DMS 273 treated with DMSO at 0.1 percent for 48 hours (cell line): Measurements from ENCODE around the gene RNASEL.
"Not testable (repeated sequence)": the region's sequence is repeated elsewhere in the genome, so short reads cannot be mapped to it uniquely, and the experiment has no call there.

Experiments
- DNase-seq: peaks from one replicate; lab custom pipeline; 2025; lab: John Stamatoyannopoulos, UW

The RNASEL gene, protein sequence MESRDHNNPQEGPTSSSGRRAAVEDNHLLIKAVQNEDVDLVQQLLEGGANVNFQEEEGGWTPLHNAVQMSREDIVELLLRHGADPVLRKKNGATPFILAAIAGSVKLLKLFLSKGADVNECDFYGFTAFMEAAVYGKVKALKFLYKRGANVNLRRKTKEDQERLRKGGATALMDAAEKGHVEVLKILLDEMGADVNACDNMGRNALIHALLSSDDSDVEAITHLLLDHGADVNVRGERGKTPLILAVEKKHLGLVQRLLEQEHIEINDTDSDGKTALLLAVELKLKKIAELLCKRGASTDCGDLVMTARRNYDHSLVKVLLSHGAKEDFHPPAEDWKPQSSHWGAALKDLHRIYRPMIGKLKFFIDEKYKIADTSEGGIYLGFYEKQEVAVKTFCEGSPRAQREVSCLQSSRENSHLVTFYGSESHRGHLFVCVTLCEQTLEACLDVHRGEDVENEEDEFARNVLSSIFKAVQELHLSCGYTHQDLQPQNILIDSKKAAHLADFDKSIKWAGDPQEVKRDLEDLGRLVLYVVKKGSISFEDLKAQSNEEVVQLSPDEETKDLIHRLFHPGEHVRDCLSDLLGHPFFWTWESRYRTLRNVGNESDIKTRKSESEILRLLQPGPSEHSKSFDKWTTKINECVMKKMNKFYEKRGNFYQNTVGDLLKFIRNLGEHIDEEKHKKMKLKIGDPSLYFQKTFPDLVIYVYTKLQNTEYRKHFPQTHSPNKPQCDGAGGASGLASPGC

DNA sequence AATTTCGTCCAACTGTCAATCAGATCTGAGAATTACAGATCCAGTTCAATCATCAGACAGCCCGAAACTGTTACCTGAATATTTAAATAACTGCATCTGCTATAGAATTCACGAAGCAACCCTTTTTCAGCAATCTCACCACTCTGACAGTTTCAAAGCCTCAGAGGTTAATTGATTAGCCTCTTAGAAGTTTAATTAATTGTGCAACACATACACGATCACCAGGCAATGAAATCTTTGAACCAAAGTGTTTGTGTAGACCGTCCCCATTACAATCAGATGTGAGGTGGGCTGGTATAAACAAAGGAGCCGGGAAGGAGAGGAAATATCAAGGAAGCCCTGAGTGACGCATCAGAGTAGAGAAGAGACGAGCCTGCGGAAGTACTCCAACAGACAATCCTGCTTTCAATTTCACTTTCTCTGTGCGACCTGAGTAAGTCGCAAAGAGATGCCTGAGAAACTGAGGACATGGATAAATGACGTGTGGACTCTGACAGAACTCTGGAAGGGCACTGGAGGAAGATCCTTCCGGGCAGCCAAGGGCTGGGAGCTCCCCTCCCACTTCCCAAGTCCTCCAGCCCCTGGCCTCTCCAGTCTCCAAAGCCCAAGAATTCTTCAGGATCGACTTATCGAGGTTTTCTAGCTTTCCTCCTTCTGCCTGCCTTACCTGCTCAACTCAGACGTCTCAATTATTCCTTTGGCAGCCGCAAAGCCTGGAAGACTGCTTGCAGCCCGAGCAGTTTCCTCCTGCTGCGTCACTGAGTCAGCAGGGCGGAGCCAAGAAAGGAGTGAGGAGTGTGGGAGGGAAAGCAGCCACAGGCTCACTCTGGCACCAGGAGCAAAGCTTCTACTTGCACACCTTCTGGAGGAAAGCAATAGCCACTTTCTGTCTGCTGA lies at the start of gene RNASEL:
Gene RNASEL (minus strand): TSS at position 757 of the 897 bp plus-strand sequence. CDS start 2,450 bp downstream, outside the sequence.
- no peak for DNase-seq

DNA sequence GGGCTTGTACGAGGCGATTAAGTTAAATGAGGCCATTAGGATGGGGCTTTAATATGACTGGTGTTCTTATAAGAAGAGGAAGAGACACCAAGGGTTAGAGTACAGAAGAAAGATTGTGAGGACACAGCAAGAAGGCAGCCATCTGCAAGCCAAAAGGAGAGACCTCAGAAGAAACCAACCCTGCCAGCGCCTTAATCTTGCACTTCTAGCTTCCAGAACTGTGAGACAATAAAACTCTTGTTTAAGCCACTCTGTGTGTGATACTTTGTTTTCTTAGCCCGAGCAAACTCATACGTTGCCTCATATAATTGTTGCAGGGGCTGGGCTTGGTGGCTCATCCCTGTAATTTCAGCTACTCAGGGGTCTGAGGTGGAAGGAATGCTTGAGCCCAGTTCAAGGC lies 48.7 kb upstream of the RNASEL start:
- no peak for DNase-seq

DNA sequence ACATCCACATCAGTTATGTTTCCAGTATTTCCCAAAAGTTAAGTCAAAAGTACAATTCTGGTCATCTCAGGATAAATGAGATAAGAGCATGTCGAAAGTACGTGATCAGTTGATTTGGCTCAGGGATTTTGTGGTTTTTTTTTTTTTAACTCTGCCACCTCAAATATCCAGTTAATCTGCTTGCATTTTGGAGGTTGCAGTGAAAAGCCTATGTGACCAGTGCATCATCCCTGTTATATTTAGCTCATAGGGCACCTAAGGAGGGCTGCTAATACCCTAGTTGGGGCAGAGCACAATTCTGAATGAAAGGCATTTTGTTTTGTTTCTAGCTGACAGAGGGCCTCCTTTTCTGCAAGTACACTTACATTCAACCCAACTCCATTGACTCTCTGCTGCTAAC lies 46.8 kb upstream of the RNASEL start:
- no peak for DNase-seq

DNA sequence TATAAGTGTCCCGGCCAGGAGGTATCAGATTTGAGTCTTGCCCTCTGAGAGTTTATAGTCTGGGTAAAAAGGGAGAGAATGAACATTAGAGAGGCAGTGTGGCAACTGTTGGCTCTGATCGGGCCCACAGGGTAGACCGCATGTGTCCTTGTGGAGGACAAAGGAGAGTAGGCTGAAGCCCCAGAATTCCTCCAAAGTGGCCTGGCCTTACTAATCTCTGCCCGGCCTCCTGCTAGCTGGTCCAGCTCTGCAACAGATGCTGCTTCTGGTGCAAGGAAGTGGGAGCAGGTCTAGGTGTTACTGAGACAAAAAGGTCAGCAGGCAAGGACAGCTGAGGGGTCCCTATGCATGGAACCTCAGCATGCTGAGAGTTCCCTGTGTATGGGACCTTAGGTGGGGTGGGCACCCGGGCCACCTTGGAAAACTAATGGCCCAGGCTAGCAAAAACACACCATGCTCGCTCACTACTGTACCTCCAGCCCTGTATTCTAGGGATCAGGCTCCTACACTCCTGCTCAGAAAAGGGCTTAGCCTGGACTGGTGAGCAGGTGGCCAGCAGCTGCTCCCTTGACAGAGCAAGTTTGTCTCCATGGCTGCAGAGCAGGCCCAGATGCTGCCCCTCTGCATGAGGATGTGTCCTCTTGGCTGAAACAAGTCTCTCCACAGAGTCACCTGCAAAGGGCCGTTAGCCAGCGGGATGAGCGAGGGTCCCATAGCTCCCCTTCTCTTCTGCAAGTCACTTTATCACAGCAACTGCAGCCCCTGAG lies 45.4 kb upstream of the RNASEL start:
- peak; percentile 65 for DNase-seq

DNA sequence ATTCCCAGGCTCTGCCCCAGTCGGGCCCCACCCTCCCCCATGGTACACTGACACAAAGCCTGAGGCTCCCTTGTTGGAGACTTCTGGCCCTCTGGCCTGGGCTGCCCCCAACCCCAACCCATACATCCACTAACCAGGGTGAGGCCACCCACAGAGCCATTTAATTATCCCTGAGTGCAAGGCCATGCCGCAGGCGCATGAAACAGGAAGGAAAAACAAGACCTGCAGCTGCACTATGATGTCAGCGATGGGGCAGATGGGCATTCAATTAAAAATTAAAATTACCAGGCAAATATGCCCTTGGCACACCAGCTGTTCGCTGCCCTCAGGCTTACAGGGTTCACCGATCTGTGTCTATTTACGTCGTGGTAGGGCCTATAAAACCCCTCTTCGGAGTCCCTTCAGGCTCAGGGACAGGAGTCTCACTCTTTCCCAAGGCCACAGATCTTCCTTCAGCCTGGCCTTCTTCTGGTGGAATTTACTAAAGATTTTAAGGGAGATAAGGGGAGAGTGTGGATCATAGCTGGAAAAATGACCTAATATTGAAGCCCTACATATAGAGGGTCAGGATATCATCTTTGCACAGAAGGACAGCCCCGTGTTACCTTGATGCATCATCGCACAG lies 44.7 kb upstream of the RNASEL start:
- peak; percentile 98 for DNase-seq

DNA sequence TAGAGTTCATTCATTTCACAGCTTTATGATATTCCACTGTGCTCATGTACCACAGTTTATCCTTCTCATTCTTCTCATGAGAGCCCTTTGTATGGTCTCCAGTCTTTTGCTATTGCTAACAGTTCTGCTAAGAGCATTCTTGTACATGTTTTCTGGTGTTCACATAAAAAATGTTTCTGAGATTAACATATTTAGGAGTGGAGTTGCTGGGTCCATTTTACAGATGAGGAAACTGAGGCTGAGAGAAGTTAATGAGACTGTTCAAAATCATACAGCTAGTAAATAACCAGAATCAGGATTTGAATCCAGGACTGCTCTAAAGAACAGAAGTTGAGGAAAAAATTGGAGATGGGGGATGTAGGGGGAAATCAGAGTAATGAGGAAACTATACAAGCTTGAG lies 44.0 kb upstream of the RNASEL start:
- DNase-seq, result no peak

DNA sequence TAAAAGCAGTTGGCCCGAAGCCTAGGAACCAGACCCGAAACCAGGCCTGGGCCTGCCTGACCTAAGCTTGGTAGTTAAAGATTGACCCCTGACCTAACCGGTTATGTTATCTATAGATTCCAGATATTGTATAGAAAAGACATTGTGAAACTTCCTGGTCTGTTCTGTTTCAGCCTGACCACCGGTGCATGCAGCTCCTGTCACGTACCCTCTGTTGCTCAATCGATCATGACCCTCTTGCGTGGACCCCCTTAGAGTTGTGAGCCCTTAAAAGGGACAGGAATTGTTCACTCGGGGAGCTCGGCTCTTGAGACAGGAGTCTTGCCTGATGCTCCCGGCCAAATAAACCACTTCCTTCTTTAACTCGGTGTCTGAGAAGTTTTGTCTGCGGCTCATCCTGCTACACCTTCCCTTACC lies 43.4 kb upstream of the RNASEL start:
- DNase-seq, result not testable (repeated sequence)

DNA sequence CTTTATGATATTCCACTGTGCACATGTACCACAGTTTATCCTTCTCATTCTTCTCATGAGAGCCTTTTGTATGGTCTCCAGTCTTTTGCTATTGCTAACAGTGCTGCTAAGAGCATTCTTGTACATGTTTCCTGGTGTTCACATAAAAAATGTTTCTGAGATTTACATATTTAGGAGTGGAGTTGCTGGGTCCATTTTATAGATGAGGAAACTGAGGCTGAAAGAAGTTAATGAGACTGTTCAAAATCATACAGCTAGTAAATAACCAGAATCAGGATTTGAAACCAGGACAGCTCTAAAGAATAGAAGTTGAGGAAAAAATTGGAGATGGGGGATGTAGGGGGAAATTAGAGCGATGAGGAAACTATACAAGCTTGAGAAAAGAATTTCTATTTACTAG lies 42.9 kb upstream of the RNASEL start:
- DNase-seq, result no peak

DNA sequence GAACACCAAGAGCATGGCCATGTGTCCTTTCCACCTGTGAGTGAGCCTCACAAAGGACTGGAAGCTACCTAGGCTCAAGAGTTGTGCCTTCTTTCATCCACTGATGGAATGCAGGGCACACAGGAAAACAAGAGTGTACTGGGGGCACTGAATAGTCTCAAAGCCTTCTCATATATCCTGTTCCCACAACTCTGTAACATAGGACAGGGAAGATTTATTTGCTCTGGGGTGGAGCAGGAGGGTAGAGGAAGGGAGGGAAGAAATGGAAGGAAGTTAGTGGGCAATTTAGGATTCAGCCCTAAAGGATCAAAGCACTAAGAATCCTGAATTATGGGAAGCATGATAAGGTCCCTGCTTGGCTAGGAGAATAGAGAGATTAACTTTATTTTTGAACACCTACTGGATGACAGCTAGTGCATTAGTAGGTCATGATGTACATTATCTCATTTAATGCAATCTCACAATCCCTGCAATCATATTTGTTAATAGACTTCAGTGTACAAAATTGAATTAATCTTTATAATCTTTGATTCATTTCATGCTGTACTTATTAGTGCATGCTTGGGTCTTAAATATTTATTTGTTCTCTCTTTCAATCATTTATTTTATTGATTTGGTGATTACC lies 42.1 kb upstream of the RNASEL start:
- DNase-seq, result no peak

DNA sequence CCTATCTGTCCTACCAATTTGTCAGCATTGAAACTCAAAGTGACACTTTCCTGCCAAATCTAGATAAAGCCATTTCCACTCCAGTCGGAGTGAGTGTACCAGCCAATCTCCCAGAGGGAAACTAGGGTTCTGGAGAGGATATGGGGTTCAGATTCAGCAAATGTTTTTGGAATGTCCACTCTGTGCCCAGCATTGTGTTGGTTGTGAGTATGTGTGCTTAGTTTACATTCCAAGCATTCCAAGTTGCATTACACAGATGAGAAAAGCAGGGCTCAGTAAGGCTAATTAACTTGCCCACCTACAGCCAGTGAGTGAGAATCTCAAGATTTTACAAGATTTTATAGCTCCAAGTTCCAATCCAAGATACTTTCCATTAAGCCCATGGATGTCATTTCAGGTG lies 41.5 kb upstream of the RNASEL start:
- no peak for DNase-seq

DNA sequence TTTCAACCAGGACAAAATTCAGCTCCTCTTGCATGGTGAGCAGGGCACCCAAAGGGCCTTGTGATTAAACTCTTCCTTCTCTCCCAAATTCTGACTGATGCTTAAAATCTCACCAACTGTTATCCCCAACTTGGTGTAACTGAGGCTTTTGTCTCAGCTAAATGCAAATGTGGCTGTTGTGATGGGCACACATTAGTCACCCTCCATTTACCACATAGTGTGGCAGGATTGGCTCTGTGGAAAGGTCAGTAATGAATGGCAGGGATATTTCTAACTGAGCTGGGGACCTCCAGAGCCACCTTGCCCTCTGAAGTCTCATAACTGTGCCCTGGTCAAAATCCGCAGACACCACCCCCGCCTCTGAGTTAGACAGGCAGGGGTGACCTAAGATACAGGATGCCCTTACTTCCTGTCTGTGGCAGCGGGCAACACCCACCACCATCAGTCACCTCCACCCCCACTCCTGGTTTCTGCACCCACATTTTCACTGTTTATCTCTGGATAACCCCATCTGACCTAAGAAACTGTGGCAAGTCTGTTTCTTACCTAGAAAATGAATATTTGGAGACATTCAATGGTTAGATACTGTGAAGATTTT lies 40.5 kb upstream of the RNASEL start:
- no peak for DNase-seq

DNA sequence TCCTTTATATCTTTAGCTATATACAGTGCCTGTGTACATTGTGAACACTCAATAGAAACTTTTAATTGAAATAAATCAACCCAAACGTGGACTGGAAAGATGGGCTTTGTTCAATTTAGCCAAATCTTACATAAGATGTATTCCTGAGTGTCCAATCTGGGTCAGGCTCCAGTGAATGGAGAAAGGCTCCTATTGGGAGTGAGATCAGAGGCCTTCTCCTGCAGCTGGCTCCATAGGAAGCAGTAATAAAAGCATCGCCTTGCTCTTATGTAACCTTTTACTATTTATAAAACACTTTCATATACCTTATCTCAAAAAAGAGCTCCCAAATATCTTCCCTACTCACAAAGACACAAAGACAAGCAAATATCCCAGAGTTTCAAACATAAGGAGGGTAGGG lies 40.0 kb upstream of the RNASEL start:
- no peak for DNase-seq

DNA sequence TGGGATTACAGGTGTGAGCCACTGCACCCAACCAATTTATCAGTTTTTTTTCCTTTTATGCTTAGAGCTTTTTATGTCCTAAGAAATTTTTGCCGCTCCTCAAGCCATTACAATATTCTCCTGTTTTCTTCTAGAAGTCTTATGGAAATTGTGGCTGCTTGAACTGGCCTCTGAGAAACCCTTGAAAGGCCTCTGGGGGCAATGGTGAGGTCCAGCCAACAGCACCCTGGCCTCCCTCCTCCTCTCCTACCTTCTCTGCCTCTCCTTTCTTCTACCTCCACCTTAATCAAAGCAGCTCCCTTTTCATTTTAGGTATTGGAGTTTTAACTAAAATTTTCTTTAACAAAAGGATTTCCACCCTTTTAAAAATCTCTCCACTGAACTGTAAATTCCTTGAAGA lies 39.6 kb upstream of the RNASEL start:
- no peak for DNase-seq

DNA sequence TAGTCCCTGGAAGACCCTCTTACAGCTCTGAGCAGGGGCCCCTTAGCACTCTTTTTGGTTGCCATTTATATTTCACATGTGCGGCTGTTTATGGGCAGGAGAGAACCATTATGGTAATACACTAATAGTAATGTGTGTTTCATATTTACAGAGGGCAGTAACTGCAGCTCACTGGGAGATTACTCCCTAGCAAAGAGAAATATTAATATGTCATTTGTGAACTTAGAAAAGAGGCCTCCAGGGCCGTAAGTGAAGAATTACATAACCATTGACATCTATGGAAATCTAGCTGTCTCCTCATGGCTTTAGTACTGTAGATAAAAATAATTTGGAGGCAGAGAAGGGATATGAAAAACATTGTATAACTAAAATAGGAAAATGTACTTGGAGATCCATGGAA lies 38.6 kb upstream of the RNASEL start:
- DNase-seq, result no peak

DNA sequence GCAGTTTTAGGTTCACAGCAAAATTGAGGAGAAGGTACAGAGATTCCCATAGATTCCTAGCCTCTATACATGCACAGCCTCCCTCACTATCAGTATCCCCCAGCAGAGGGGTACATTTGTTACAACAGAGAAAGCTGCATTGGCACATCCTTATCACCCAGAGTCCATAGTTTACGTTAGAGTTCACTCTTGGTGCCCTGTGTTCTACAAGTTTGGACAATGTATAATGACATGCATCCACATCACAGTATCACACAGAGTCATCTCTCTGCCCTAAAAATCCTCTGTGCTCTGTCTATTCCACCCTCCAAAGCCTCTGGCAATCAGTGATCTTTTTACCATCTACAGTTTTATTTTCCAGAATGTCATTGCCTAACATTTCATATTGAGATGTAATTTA lies 37.5 kb upstream of the RNASEL start:
- no peak for DNase-seq

DNA sequence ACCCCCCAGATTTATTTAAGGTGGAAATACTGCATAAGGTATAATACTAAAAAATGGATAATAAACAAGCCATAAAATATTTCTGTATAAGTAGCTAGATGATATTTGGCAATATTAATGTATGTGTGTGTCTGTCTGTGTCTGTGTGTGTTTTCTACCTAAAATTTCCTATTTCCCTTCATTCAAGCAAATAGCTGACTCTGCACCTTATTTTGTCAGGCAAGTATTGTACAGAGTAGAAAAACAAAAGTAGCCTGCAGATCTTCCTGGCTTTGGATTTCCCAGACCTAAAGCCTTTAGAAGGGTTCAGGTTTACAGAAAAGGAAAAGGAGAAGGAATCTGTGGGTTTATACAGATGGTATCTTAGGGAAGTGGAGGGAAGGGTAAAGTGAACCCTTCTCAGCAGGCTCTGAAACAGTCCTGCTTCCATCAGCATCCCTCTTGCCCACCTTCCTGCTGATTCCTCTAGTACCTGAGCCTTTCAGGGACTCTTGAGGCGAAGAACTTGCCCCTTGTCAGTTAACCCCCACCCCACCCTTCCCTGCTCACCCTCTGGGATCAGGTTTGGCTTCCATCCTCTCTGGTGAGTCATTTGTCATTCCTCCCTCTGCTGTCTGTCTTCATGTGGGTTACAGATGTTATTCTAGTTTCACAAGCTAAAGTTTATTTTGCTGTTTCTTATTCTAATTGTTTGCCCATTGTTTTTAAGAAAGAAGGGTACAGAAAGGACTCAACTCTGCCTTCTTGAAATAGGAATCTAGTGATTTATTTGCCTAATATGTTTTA lies 36.9 kb upstream of the RNASEL start:
- DNase-seq, result no peak

DNA sequence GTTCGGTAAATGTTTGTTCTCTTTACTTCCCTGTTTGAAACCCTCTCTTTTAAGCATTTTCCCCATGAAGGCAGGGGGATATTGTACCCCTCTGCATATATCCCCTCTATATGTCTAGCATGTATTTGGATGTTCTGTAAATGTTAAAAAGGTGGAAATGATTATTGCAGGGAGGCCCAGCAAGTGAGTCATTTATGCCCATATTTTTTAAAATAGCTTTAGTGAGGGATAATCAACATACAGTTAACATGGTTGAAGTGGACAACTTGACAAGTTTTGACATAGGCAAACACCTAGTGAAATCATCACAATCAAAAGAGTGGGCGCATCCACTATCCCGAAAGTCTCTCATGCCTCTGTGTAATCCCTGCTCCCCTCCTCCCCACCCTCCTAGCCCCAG lies 36.0 kb upstream of the RNASEL start:
- no peak for DNase-seq

DNA sequence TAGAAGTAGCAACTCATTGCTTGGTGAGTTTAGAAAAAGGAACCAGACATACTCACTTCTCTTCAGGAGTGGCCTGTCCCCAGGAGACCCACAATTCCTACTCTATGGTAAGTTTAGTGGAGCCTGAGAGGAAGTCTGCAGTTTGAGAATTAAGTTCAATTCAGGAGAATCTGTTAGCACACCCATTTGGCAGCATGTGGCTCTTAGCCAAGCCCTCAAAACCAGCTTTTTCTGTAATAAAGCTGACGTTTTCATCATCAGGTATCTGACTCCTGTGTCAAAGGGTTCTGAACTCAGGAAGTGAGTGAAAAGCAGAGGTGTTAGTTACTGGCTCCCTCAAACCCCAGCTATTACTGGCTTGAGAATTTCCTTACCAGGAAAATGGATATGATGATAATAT lies 35.5 kb upstream of the RNASEL start:
- DNase-seq, result no peak

DNA sequence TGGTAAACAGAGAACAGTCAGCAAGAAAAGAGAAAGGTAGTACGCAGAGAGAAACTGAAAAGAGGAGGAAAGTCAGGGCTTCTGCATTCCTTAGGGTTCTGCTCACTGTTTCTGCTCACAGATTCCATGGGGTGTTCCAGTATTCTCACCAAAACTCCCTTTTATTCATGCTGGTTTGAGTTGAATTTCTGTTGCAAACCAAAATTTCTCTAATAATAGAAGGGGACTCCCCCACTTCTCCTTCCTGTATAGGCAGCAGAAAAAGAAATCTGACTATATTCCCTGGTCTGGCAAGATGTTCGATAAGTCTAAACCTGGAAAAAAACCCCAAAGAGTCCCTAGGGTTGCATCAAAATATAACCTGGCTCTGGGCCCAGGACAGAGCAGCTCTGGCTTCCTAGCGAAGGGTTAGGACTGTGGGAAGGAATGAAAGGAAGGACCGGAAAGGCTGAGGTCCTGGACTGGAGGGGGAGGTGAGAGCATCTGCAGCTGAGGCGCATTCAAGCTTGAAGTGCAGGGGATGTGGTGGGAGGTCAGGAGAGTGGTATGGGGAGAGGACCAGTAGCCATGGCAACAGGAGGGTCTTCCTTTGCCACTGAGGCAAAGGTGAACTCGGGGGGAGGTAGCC lies 34.0 kb upstream of the RNASEL start:
- no peak for DNase-seq
